ENCODE data around the gene ACOX3.
A peak's percentile ranks its signal among the peaks of the same experiment; 100 is the strongest.
"Not testable (repeated sequence)": the region's sequence is repeated elsewhere in the genome, so short reads cannot be mapped to it uniquely, and the experiment has no call there.

The ACOX3 gene

DNA sequence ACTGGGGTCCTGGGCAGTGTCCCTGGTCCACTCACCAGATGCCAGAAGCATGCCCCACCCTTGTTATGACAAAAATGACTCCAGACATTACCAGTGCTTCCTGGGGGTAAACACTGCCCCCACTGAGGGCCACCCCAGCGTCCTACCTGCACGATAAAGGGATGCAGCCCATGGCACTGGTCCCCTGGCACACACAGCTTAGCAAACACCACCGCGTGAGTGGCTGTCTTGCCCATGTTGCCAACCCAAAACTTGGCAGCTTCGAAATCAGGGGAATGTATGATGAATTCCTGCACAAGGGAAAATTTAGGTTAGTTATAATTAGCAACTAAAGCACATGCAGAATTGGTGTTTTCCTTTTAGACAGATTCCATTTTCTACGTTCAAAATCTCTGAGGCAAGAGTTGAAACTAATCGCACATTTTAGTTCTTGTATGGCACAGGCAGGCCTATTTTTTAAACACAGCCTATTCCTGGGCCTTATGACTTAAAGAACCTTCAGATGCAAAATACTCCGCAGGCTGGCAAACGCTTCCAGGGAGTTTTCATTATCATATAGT lies 30.4 kb downstream of the ACOX3 start:
- Histone ChIP-seq H3K4me3 (no peak overlapping the region), H3K27ac (no peak overlapping the region)

DNA sequence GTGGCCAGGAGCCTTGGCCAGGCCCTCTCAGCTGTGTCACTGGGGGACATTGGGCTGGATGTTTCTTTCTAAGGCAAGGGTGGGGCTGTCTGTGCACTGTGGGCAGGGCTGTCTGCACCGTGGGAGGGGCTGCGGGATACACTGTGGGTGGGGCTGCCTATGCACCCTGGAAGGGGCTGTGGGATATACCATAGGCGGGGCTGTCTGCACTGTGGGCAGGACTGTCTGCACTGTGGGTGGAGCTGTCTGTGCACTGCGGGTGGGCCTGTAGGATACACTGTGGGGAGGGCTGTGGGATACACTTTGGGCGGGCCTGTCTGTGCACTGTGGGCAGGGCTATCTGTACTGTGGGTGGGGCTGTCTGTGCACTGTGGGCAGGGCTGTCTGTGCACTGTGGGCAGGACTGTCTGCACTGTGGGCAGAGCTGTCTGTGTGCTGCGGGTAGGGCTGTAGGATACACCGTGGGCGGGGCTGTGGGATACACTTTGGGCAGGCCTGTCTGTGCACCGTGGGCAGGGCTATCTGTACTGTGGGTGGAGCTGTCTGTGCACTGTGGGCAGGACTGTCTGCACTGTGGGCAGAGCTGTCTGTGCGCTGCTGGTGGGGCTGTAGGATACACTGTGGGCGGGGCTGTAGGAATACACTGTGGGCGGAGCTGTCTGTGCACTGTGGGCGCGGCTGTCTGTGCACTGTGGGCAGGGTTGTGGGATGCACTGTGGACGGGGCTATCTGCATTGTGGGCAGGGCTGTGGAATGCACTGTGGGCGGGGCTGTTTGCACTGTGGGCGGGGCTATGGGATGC lies 31.1 kb downstream of the ACOX3 start:
- H3K27ac ChIP-seq, result peak overlapping the region in 1 of 21 experiments; percentile 36
- H3K4me3 ChIP-seq, result no peak overlapping the region

DNA sequence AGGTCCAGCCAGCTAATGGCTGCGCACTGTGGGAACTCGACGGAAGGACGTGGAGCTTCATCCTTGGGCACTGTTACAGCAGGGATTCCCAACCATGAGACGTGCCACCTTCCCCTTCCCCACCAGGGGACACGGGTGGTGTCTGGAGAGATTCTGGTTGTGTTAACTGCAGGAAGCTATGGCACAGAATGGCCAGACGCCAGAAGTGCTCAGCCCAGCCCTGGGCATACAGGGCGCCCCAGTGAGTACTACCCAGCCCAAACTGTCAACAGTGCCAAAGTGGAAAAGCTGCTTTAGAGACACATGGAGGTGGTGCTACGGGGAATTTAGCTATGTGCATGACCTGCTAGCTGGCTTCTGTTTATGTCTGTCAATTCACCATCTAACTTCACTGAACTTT lies 32.8 kb downstream of the ACOX3 start:
- no peak overlapping the region for H3K4me3 ChIP-seq
- H3K27ac ChIP-seq, result no peak overlapping the region

DNA sequence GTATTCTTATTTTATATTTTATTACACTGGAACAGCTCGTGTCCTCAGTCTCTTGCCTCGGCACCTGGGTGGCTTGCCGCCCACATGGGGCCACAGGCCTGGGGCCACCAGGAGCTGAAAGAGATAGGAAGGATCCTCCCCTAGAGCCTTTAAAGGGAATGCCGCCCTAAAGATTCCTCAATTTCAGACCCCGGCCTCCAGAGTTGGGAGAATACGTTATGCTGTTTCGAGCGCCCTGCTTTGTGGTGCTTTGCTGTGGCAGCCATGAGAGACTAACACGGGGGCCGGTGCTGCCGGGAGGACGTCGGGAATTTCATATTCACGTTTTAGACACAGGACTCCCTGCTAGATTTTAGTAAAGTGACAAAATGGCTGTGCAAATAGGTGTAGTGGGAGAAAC lies 33.2 kb downstream of the ACOX3 start:
- no peak overlapping the region for H3K4me3 ChIP-seq
- H3K27ac ChIP-seq, result no peak overlapping the region

DNA sequence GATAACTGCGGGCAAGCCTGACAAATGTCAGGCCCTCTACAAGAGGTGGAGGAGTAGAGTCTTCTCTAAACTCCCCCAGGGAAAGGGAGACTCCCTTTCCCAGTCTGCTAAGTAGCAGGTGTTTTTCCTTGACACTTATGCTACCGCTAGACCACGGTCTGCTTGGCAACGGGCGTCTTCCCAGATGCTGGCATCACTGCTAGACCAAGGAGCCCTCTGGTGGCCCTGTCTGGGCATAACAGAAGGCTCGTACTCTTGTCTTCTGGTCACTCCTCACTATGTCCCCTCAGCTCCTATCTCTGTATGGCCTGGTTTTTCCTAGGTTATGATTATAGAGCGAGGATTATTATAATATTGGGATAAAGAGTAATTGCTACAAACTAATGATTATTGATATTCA lies 33.6 kb downstream of the ACOX3 start:
- H3K27ac ChIP-seq, H3K4me3 ChIP-seq: not testable (repeated sequence)

DNA sequence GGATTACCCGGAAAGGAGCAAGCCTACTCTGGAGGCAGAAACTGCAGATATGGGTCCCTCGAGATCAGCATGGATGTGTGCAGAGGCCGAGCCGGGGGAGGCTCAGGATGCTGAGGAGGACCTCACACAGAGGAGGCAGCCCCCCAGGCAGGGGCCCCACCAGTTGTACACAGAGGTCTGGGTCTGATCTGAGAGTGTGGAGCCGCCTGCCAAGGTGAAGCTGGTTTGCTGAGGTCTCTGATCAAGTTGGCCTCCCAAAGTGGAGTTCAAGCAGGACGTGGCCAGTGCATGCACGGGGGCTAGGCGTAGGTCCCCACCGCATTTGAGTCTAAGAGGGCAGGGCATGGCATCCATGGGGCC lies 35.0 kb downstream of the ACOX3 start:
- H3K4me3 ChIP-seq, result no peak overlapping the region
- H3K27ac ChIP-seq, result no peak overlapping the region

DNA sequence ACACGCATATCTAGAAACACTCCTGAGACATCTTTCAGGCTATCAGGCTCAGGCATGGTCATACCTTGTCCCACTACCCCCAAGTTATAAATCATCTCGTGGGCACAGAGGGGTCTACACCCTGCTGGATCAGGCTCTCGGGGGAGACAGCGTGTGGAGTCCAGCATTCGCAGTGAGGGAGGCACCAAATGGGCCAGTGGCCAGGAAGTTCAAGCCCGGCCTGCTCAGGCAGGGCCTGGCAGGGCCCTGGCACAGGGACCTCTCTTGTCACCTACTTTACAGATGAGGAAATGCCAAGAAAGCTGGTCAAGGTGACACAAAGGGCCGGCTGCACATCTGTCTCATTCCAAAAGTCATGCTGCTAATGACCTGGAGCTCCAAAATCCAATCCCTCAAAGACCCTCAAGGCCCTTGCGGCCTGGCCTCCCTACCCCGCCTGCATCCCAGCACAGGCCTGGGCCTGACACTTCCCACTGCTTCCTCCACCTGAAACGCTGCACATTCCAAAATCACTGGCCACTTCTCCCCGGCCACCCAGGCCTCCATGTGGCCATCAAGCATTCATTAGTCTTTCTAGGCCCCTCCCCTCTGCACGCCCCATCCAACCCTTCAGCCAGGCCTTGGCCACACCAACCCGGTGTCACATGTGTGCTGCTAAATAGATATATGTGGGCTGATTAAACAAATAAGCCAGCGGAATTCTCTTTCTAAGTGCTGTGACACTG lies 35.6 kb downstream of the ACOX3 start:
- no peak overlapping the region for H3K4me3 ChIP-seq
- peak overlapping the region in 1 of 21 experiments; percentile 13 for H3K27ac ChIP-seq

DNA sequence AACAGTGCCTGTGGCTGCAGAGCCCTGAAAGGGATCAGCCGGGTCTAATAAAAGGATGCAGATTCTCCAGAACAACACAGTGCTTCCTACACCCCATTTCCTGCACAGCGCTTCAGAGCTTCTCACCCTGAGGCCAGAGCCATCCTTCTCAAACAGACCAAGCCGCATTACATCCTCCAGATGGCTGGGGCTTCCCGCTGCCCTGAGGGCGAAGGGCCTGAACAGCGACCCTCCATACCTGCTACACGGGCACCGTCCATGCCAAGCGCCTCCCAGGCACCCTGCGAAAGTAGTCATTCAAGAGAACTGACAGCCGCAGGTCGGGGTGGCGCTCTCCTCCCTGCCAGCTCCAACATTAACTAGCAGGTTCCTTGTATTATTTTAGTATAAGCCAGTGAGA lies 36.5 kb downstream of the ACOX3 start:
- H3K4me3 ChIP-seq, result no peak overlapping the region
- no peak overlapping the region for H3K27ac ChIP-seq

DNA sequence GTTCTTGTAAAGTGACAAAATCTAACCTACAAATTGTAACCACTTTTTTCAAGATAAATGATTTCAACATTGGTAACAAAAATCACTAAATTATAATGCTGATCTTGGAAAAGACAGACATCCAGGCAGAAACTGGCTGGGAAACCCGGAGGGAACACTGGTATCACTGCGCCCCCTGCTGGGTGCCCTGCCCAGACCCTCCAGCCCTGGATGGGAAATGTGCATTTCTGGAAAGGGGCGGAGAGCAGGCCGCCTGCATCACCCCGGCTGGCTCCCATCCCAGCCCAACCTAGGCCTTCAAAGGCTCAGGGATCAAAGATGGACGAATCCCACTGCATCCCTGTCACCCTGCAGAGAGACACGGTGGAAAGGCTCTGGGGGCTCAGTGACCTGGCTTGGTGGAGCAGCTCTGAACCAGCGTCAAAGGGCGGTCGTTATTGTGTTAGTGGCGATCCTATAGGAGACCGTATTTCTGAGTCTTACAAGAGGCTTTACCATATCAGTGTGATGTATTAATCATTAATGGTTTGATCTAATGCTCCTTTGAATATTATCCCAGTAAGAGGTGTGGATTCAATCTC lies 37.3 kb downstream of the ACOX3 start:
- no peak overlapping the region for H3K4me3 ChIP-seq
- peak overlapping the region in 4 of 21 experiments; percentile 8 to 67 (median 37) for H3K27ac ChIP-seq

DNA sequence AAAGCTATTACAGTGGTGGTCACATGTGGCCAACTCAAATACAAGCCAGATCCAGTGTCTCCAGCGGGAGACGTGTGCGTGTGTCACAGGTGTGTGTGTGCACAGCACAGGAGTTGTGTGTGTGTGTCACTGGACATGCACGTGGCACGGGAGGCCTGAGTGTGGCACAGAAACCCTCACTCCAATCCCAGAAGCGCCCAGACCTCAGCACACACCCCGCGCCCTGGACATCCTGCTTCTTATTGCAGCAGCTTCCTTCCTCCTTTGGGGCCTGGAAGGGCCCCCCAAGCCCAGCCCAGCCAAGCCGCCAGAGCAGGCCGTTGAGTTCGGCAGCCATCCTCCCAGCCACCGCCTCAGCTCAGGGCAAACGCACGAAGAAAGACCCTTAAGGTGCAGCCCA lies 37.9 kb downstream of the ACOX3 start:
- Histone ChIP-seq H3K27ac (peak overlapping the region in 11 of 21 experiments; percentile 8 to 68 (median 51)), H3K4me3 (no peak overlapping the region)

DNA sequence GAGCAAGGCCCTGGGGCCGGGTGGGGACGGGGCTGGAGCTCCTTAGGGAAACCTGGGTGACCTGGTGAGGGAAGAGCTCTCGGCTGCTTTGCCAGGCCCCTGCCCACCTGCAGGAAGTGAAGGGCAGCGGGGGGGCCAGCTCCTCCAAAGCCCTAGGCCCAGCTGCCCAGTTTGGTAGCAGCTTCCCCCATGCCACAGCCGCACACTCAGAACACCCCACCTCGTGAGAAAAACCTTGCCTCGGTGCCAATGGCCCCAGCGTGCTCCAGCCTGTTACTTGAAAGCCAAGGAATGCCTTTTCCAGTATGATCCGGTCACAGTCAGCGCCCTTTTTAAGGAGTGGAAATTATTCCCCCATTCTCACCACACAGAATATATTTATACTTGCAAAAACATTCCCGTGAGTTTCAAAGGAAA lies 38.3 kb downstream of the ACOX3 start:
- Histone ChIP-seq H3K4me3 (no peak overlapping the region), H3K27ac (peak overlapping the region in 14 of 21 experiments; percentile 4 to 68 (median 40))

DNA sequence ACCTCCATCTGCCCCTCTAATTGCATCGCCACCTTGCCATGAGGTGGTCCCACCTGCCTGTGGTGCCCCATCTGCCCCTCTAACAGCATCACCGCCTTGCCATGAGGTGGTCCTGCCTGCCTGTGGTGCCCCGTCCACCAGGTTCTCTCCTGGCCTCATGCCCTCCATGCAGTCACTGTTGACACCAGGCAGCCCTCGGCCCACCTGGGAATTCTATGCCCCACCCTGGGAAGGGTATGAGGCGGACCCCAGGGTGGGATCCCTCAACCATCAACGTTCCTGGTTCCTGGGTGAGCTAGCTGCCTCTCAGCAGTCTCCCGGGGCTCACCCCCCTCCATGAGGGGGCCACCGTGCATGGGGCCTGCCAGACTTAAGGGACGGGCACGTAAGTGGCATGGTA lies 38.9 kb downstream of the ACOX3 start:
- H3K27ac ChIP-seq, result peak overlapping the region in 14 of 21 experiments; percentile 4 to 68 (median 38)
- no peak overlapping the region for H3K4me3 ChIP-seq

DNA sequence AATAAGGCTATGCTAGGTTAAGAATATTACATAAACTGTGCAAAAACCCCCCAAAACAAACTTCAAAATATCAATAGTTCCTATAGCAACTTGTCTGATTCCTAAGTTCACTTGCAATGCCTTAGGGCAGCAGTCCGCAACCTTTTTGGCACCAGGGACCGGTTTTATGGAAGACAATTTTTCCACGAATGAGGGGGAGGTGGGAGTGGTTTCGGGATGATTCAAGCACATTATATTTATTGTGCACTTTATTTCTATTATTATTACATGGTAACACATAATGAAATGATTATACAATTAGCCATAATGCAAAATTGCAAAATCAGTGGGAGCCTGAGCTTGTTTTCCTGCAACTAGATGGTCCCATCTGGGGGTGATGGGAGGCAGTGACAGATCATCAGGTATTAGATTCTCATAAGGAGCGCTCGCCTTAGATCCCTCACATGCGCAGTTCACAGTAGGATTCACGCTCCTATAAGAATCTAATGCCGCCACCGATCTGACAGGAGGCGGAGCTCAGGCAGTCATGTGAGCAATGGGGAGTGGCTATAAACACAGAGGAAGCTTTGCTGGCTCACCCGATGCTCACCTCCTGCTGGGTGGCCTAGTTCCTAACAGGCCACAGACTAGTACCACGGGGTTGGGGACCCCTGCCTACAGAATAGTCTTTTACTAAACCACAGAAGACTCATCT lies 39.7 kb downstream of the ACOX3 start:
- no peak overlapping the region for H3K4me3 ChIP-seq
- H3K27ac ChIP-seq, result peak overlapping the region in 10 of 21 experiments; percentile 20 to 68 (median 38)

DNA sequence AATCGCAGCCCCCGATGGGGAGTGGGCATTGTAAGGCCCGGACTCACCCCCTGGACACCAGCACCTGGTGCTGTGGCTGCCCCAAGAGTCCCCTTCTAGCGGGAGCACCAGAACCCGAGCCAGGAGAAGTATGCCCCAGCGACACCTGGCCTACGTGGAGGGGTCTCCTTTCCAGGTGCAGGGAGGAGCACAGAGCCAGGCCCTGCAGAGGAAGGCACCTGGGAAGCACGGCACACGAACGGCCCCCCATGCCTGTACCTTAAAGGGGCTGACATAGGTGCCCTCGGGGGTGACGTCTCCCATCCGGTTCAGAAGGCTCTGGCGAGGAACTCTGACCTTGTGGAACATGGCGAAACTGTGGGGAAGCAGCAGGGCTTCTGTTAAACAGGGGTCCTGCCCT lies 41.2 kb downstream of the ACOX3 start:
- H3K27ac ChIP-seq, result no peak overlapping the region

DNA sequence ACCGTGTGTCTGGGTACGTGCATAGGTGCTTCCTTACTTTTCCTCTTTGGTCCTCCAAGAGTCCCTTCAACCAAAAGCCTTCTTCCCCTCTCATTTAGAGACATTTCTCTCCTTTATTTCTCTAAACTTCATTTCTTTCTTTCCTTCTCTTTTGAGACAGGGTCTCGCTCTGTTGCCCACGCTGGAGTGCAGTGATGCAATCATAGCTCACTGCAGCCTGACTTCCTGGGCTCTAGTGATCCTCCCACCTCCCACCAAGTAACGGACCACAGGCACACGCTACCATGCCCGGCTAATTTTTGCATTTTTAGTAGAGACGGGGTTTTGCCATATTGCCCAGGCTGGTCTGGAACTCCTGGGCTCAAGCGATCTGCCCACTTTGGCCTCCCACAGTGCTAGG lies 42.2 kb downstream of the ACOX3 start:
- H3K4me3 ChIP-seq, result no peak overlapping the region

More for the DNA sequence above, 41.2 kb downstream of the ACOX3 start:
- H3K4me3 ChIP-seq, result no peak overlapping the region

DNA sequence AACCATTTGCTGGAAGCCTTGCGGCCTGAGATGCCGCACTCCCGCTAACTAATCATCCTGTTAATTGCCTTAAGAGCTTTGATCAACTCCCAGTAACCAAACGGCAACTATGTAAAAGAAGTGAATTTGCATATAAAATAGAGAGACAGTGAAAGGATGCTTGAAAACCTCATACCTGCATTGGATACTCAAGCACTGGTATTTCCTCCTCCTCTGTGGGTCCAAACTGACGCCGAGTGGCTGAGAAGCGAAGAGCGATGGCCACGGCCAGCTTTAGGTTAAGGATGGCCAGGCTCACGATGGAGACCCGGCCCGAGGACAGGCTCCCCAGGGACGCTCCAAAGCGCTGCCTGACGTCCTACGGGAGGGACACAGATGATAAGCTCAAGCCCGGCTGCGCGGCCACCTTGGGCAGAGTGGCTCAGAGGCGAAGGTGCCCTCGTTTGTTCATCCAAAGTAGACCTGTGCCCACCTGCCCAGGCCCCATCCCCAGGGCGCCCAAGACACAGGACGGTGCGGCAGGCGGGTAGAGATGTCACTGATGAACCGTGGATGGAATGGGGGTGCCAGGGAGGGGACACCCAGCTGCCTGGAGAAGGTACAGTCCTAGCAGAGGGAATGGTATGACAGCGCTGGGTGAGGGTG lies 43.6 kb downstream of the ACOX3 start:
- no peak overlapping the region for H3K27ac ChIP-seq
- no peak overlapping the region for H3K4me3 ChIP-seq

More for the DNA sequence above, 42.2 kb downstream of the ACOX3 start:
- H3K27ac ChIP-seq, result no peak overlapping the region

DNA sequence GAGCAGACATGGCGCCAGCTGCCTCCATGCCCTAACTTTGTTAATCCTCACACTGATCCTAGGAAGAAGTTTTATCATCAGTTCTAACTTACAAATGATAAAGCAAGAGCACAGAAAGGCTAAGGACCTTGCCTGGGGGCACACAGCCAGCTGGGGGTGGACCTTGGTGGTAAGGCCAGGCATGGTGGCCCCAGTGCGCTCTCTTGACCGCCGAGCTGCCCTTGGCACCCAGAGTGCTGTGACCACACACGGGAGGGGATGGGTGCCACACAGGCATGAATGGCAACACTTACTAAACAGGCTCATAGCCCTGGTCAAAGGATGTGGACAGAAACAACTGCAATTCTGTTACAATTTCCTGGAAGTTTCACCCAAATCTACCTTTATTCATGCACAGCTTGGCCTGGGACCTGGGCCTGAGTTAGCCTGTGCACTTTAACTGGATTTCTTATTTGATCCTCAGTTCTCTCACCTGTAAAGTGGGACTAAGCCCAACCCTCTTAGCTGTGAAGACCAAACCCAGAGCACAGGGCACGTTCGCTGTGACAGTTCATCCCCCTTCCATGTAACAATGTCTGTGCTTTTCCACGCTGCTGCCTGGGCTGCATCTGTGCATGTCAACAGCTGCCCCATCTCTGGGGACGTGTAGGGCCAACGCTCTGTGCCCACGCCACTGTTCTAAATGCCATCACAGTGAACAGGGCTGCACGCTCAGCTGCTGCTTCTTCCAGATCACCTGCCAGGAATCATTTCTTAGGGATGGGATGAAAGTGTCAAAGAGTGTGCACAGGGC lies 44.8 kb downstream of the ACOX3 start:
- Histone ChIP-seq H3K4me3 (no peak overlapping the region), H3K27ac (no peak overlapping the region)

DNA sequence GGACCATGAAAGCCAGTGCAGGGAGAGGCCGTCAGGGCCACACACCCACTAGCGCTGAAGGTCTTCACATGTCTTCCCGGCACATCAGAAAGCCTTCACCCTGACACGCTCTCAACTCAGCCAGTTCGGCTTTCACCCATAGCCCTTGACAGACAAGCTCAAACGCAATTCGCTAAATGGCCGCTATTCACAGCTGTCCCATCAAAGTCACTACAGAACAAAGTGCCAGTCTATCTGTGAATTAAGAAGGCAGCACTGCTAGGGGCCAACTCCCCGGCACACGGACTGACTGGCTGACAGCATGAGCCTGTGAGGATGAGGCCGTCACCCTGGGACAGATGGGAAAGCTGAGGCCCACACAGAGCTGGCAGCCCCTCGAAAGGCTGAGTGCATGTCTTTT lies 45.7 kb downstream of the ACOX3 start:
- H3K4me3 ChIP-seq, result no peak overlapping the region
- peak overlapping the region in 9 of 21 experiments; percentile 19 to 66 (median 39) for H3K27ac ChIP-seq
